GM23338 (cell line): ENCODE results near the gene MAN1A2. TPM values are rescaled to one million over a fixed set of nuclear protein-coding genes. Genes with fewer than 3 reads are reported as not detected.

ENCODE experiments used
- ATAC-seq: fragments of 200-7000 bp; cut with Tn5 transposase; 3 replicates; pipeline ENCODE4 v1.9.1; 2020
- DNase-seq: peaks from one replicate; pipeline ENCODE4 v3.0.0-alpha.2; 2015; ENCODE audit warnings: low spot score
- H2AFZ ChIP-seq: fragments of 200-600 bp; sonication (generic); 2 replicates; pipeline ENCODE4 v1.8.0; 2016; ENCODE audit warnings: antibody characterized with exemption, mild to moderate bottlenecking, moderate library complexity
- H3F3A ChIP-seq: fragments of 200-600 bp; sonication (generic); replicated peaks from 2 replicates; pipeline ENCODE4 v1.8.0; 2017; ENCODE audit warnings: antibody characterized with exemption, mixed run types, low read depth
- H3K27ac ChIP-seq: fragments of 200-600 bp; sonication (generic); 2 replicates; pipeline ENCODE4 v1.6.1; 2016; ENCODE audit warnings: low read depth
- H3K27me3 ChIP-seq: fragments of 200-600 bp; sonication (generic); 2 replicates; pipeline ENCODE4 v1.8.0; 2016; ENCODE audit warnings: mild to moderate bottlenecking, mixed run types, moderate library complexity; ENCODE audit not compliant: insufficient read depth
- H3K36me3 ChIP-seq: fragments of 200-600 bp; sonication (generic); 2 replicates; pipeline ENCODE4 v1.8.0; 2016; ENCODE audit warnings: mild to moderate bottlenecking; ENCODE audit not compliant: insufficient read depth
- H3K4me1 ChIP-seq: fragments of 200-600 bp; sonication (generic); 2 replicates; pipeline ENCODE4 v1.8.0; 2016; ENCODE audit warnings: mild to moderate bottlenecking, moderate library complexity; ENCODE audit not compliant: insufficient read depth
- H3K4me2 ChIP-seq: fragments of 200-600 bp; sonication (generic); 2 replicates; pipeline ENCODE4 v1.7.1; 2017; ENCODE audit warnings: mixed run types
- H3K4me3 ChIP-seq: fragments of 200-600 bp; sonication (generic); 2 replicates; pipeline ENCODE4 v1.6.1; 2016; ENCODE audit warnings: mixed run types
- H3K79me2 ChIP-seq: fragments of 200-600 bp; sonication (generic); replicated peaks from 2 replicates; pipeline ENCODE4 v1.8.0; 2017; ENCODE audit warnings: mild to moderate bottlenecking; ENCODE audit not compliant: insufficient read depth
- H3K9me2 ChIP-seq: fragments of 200-600 bp; sonication (generic); 2 replicates; pipeline ENCODE4 v1.8.0; 2017; ENCODE audit not compliant: insufficient read depth
- H4K20me1 ChIP-seq: fragments of 200-600 bp; sonication (generic); replicated peaks from 2 replicates; pipeline ENCODE4 v1.8.0; 2017; ENCODE audit warnings: mild to moderate bottlenecking; ENCODE audit not compliant: insufficient read depth
- H3K27ac Mint-ChIP-seq: 2 replicates; pipeline ENCODE4 v1.8.0; 2020; ENCODE audit warnings: inconsistent platforms, mild to moderate bottlenecking, moderate library complexity, mixed read lengths
- H3K27me3 Mint-ChIP-seq: 3 replicates; pipeline ENCODE4 v1.8.0; 2022; ENCODE audit warnings: low read depth, mild to moderate bottlenecking, moderate library complexity, mixed read lengths, inconsistent platforms; ENCODE audit not compliant: insufficient read depth, poor library complexity
- H3K36me3 Mint-ChIP-seq: 3 replicates; pipeline ENCODE4 v1.8.0; 2021; ENCODE audit warnings: low read depth, mild to moderate bottlenecking, inconsistent platforms, moderate library complexity, mixed read lengths
- H3K4me1 Mint-ChIP-seq: 3 replicates; pipeline ENCODE4 v1.8.0; 2020; ENCODE audit warnings: mild to moderate bottlenecking, inconsistent platforms, mixed read lengths
- H3K4me3 Mint-ChIP-seq: 3 replicates; pipeline ENCODE4 v1.8.0; 2021; ENCODE audit warnings: moderate library complexity, mild to moderate bottlenecking, inconsistent platforms, mixed read lengths
- H3K9me3 Mint-ChIP-seq: 3 replicates; pipeline ENCODE4 v1.8.0; 2020; ENCODE audit warnings: moderate library complexity, mild to moderate bottlenecking, inconsistent platforms, mixed read lengths
- CREB1 ChIP-seq: fragments of 250-450 bp; sonication (Bioruptor Pico); IDR thresholded peaks from 2 replicates; pipeline ENCODE4 v1.5.0; 2020; ENCODE audit warnings: low read depth, mild to moderate bottlenecking, moderate library complexity
- POLR2AphosphoS5 ChIP-seq: IDR thresholded peaks from 2 replicates; pipeline ENCODE4 v1.6.1; 2016; ENCODE audit warnings: antibody characterized with exemption, low read depth
- STAT1 ChIP-seq: IDR thresholded peaks from one replicate; pipeline ENCODE4 v1.6.1; 2016; ENCODE audit warnings: antibody characterized with exemption; ENCODE audit not compliant: unreplicated experiment
- ZNF331 ChIP-seq: fragments of 250-450 bp; sonication (Bioruptor Pico); IDR thresholded peaks from 2 replicates; pipeline ENCODE4 v1.5.0; 2020; ENCODE audit warnings: low read depth, mild to moderate bottlenecking, moderate library complexity
- polyA plus RNA-seq: library from polyadenylated mRNA; unstranded; fragments of >200 nt; fragmentation: Nextera tagmentation; extraction: Ambion mirVana; gene quantifications from 2 replicates; pipeline ENCODE4 v1.2.1, GENCODE V29; 2016
- total RNA-seq: library from RNA; depleted of rRNA; stranded (reverse); fragments of >200 nt; shearing (Covaris generic); gene quantifications from 2 replicates; pipeline ENCODE4 v1.2.3, GENCODE V29; 2014
- TF ChIP-seq, protein P1 (sequence below): fragments of 250-450 bp; sonication (Bioruptor Pico); IDR thresholded peaks from 2 replicates; pipeline ENCODE4 v1.5.0; 2020; ENCODE audit warnings: mild to moderate bottlenecking, moderate library complexity
- TF ChIP-seq, protein P2 (sequence below): IDR thresholded peaks from 2 replicates; pipeline ENCODE4 v1.6.1; 2016; ENCODE audit warnings: antibody characterized with exemption

The MAN1A2 gene
- total and polyA plus RNA-seq, 2 experiments from 2014 or later = 18.6 to 22.2 TPM

DNA sequence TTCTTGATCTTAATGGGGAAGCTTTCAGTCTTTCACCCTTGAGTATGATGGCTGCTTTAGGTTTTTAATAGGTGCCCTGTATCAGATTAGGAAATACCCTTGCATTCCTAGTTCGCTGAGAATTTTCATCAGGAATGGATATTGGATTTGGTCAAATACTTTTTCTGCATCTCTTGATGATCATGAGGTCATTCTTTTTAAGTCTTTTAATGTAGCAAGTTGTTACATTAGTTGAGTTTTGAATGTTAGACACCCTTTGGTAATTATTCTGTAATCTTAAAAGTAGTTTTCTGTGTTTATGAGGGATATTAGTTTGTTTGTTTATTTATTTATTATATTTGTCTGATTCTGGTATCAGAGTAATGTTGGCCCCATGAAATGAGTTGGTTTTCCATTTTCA, 22.5 kb downstream of the MAN1A2 start:
- Histone ChIP-seq H3K4me3 (no peak overlapping the region), H3K27ac (no peak overlapping the region), H3K79me2 (peaks cover 63% of the 10 kb centered on the region), H3K9me2 (no peaks in the 10 kb centered on the region), H3K4me2 (no peak overlapping the region), H2AFZ (no peak overlapping the region), H4K20me1 (no peaks in the 10 kb centered on the region), H3K27me3 (no peaks in the 10 kb centered on the region), H3K4me1 (peaks cover 5% of the 10 kb centered on the region), H3K36me3 (no peaks in the 10 kb centered on the region), H3F3A (no peaks in the 10 kb centered on the region)
- no peak overlapping the region for H3K4me3 Mint-ChIP-seq
- H3K27ac Mint-ChIP-seq = no peak overlapping the region
- ATAC-seq (no peak), DNase-seq (no peak)
- TF ChIP-seq, protein P1, sequence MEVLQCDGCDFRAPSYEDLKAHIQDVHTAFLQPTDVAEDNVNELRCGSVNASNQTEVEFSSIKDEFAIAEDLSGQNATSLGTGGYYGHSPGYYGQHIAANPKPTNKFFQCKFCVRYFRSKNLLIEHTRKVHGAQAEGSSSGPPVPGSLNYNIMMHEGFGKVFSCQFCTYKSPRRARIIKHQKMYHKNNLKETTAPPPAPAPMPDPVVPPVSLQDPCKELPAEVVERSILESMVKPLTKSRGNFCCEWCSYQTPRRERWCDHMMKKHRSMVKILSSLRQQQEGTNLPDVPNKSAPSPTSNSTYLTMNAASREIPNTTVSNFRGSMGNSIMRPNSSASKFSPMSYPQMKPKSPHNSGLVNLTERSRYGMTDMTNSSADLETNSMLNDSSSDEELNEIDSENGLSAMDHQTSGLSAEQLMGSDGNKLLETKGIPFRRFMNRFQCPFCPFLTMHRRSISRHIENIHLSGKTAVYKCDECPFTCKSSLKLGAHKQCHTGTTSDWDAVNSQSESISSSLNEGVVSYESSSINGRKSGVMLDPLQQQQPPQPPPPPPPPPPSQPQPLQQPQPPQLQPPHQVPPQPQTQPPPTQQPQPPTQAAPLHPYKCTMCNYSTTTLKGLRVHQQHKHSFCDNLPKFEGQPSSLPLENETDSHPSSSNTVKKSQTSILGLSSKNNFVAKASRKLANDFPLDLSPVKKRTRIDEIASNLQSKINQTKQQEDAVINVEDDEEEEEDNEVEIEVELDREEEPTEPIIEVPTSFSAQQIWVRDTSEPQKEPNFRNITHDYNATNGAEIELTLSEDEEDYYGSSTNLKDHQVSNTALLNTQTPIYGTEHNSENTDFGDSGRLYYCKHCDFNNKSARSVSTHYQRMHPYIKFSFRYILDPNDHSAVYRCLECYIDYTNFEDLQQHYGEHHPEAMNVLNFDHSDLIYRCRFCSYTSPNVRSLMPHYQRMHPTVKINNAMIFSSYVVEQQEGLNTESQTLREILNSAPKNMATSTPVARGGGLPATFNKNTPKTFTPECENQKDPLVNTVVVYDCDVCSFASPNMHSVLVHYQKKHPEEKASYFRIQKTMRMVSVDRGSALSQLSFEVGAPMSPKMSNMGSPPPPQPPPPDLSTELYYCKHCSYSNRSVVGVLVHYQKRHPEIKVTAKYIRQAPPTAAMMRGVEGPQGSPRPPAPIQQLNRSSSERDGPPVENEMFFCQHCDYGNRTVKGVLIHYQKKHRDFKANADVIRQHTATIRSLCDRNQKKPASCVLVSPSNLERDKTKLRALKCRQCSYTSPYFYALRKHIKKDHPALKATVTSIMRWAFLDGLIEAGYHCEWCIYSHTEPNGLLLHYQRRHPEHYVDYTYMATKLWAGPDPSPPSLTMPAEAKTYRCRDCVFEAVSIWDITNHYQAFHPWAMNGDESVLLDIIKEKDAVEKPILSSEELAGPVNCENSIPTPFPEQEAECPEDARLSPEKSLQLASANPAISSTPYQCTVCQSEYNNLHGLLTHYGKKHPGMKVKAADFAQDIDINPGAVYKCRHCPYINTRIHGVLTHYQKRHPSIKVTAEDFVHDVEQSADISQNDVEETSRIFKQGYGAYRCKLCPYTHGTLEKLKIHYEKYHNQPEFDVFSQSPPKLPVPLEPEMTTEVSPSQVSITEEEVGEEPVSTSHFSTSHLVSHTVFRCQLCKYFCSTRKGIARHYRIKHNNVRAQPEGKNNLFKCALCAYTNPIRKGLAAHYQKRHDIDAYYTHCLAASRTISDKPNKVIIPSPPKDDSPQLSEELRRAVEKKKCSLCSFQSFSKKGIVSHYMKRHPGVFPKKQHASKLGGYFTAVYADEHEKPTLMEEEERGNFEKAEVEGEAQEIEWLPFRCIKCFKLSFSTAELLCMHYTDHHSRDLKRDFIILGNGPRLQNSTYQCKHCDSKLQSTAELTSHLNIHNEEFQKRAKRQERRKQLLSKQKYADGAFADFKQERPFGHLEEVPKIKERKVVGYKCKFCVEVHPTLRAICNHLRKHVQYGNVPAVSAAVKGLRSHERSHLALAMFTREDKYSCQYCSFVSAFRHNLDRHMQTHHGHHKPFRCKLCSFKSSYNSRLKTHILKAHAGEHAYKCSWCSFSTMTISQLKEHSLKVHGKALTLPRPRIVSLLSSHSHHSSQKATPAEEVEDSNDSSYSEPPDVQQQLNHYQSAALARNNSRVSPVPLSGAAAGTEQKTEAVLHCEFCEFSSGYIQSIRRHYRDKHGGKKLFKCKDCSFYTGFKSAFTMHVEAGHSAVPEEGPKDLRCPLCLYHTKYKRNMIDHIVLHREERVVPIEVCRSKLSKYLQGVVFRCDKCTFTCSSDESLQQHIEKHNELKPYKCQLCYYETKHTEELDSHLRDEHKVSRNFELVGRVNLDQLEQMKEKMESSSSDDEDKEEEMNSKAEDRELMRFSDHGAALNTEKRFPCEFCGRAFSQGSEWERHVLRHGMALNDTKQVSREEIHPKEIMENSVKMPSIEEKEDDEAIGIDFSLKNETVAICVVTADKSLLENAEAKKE = no peak
- TF ChIP-seq ZNF331 (CRISPR knock-in tag) = no peak
- TF ChIP-seq POLR2AphosphoS5 = no peak
- TF ChIP-seq, protein P2, sequence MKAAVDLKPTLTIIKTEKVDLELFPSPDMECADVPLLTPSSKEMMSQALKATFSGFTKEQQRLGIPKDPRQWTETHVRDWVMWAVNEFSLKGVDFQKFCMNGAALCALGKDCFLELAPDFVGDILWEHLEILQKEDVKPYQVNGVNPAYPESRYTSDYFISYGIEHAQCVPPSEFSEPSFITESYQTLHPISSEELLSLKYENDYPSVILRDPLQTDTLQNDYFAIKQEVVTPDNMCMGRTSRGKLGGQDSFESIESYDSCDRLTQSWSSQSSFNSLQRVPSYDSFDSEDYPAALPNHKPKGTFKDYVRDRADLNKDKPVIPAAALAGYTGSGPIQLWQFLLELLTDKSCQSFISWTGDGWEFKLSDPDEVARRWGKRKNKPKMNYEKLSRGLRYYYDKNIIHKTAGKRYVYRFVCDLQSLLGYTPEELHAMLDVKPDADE = no peak
- TF ChIP-seq STAT1 = no peak
- no peak for TF ChIP-seq CREB1 (CRISPR knock-in tag)
- H3K36me3 Mint-ChIP-seq = no peaks in the 10 kb centered on the region
- no peaks in the 10 kb centered on the region for H3K27me3 Mint-ChIP-seq
- H3K9me3 Mint-ChIP-seq = no peaks in the 10 kb centered on the region
- H3K4me1 Mint-ChIP-seq = peaks cover 30% of the 10 kb centered on the region
